Measurements from ENCODE around the gene OSGIN1.

Gene OSGIN1

DNA sequence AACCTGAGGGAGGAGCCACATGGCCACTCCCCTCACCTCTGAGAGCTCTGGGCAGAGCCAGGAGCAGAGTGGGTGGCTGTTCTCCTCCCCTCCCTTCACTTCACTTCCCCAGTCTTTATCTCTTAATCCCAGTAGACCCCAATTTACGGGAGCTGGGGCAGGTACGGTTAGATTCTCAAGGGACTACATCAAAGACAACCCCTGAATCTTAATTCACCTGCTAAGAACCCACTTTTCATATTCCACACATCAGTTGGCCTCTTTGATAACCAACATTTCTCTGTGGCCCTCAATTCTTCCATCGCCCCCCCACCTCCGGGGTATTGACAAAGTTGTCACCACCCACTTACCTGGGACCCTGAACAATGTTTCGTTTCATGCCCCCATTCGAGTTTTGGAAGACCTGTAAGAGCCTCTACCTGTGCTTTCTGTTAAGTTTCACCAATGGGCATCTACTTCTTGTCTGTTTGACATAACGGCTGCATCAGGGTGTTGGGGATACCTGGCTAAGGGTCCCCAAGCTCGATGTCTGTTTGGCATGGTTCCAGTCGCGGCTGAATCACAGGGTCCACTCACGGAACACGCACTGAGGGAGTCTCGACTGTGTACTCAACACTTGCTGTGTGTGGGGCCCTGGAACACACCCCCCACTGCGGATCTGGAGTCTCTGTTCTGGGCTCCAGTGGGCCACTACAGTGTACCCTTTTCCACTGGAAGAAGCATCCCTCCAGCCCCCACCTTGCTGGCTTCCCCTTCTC, 61.7 kb downstream of the OSGIN1 start:
- DNase-seq (ENCODE audit: low read depth) = no peak
- no peak for TF ChIP-seq CTCF (conservative IDR thresholded peaks at IDR 0.05; ENCODE audit: low read depth, low read length)
- no peak overlapping the region for H3K4me3 ChIP-seq (ENCODE audit: low read depth, low read length)

- TF ChIP-seq CTCF (conservative IDR thresholded peaks at IDR 0.05; ENCODE audit: low read depth, low read length) = no peak
- no peak for DNase-seq (ENCODE audit: low read depth)
Observed at GRCh38 chr16:84015399-84015798, 62.4 kb downstream of the OSGIN1 start.

More at GRCh38 chr16:84015399-84015798, 62.4 kb downstream of the OSGIN1 start:
- no peak overlapping the region for H3K4me3 ChIP-seq (ENCODE audit: low read depth, low read length)

Measured in choroid plexus epithelial cell (primary cell).